ENCODE measurements around the gene PCDHGB3.

PCDHGB3 gene

DNA sequence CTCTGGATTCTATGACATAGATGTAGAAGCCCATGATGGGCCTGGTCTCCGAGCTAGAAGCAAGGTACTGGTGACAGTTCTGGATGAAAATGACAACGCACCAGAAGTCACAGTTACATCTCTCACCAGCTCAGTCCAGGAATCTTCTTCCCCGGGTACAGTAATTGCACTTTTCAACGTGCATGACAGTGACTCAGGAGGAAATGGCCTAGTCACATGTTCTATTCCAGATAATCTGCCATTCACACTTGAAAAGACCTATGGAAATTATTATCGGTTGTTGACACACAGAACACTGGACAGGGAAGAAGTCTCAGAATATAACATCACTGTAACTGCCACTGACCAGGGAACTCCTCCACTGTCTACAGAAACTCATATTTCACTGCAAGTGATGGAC, 13.9 kb upstream of the PCDHGB3 start:
- Histone ChIP-seq H4K20me1 (ENCODE audit: insufficient read depth) (no peaks in the 10 kb centered on the region), H3K79me2 (ENCODE audit: insufficient read depth, low read depth) (no peaks in the 10 kb centered on the region), H3K4me3 (IDR thresholded peaks at IDR 0.05; ENCODE audit: insufficient read depth, low read depth, low read length) (no peak overlapping the region), H3K9ac (no peak overlapping the region), H3K4me2 (no peak overlapping the region), H2AFZ (ENCODE audit: low read depth) (no peak overlapping the region), H3K27me3 (ENCODE audit: insufficient read depth, low read depth) (no peaks in the 10 kb centered on the region), H3K4me1 (ENCODE audit: low read depth, poor library complexity, severe bottlenecking) (no peaks in the 10 kb centered on the region), H3K36me3 (ENCODE audit: insufficient read depth) (no peaks in the 10 kb centered on the region), H3K27ac (no peak overlapping the region)
- TF ChIP-seq, protein P1, sequence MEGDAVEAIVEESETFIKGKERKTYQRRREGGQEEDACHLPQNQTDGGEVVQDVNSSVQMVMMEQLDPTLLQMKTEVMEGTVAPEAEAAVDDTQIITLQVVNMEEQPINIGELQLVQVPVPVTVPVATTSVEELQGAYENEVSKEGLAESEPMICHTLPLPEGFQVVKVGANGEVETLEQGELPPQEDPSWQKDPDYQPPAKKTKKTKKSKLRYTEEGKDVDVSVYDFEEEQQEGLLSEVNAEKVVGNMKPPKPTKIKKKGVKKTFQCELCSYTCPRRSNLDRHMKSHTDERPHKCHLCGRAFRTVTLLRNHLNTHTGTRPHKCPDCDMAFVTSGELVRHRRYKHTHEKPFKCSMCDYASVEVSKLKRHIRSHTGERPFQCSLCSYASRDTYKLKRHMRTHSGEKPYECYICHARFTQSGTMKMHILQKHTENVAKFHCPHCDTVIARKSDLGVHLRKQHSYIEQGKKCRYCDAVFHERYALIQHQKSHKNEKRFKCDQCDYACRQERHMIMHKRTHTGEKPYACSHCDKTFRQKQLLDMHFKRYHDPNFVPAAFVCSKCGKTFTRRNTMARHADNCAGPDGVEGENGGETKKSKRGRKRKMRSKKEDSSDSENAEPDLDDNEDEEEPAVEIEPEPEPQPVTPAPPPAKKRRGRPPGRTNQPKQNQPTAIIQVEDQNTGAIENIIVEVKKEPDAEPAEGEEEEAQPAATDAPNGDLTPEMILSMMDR (conservative IDR thresholded peaks at IDR 0.05; ENCODE audit: low read depth, low read length) = no peak

DNA sequence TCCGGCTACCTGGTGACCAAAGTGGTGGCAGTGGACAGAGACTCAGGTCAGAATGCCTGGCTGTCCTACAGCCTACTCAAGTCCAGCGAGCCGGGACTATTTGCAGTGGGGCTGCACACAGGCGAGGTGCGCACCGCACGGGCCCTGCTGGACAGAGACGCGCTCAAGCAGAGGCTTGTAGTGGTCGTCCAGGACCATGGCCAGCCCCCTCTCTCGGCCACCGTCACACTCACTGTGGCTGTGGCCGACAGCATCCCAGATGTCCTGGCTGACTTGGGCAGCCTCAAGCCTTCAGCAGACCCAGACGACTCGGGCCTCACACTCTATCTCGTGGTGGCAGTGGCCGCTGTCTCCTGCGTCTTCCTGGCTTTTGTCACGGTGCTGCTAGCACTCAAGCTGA, 13.1 kb upstream of the PCDHGB3 start:
- H4K20me1 ChIP-seq (ENCODE audit: insufficient read depth) = no peaks in the 10 kb centered on the region
- H3K27me3 ChIP-seq (ENCODE audit: insufficient read depth, low read depth) = no peaks in the 10 kb centered on the region
- H3K27ac ChIP-seq = no peak overlapping the region
- H3K79me2 ChIP-seq (ENCODE audit: insufficient read depth, low read depth) = no peaks in the 10 kb centered on the region
- no peak overlapping the region for H2AFZ ChIP-seq (ENCODE audit: low read depth)
- H3K4me2 ChIP-seq = no peak overlapping the region
- H3K9ac ChIP-seq = no peak overlapping the region
- H3K4me3 ChIP-seq (IDR thresholded peaks at IDR 0.05; ENCODE audit: insufficient read depth, low read depth, low read length) = no peak overlapping the region
- TF ChIP-seq, protein P1 (conservative IDR thresholded peaks at IDR 0.05; ENCODE audit: low read depth, low read length) = no peak
- H3K36me3 ChIP-seq (ENCODE audit: insufficient read depth) = no peaks in the 10 kb centered on the region
- H3K4me1 ChIP-seq (ENCODE audit: low read depth, poor library complexity, severe bottlenecking) = no peaks in the 10 kb centered on the region

DNA sequence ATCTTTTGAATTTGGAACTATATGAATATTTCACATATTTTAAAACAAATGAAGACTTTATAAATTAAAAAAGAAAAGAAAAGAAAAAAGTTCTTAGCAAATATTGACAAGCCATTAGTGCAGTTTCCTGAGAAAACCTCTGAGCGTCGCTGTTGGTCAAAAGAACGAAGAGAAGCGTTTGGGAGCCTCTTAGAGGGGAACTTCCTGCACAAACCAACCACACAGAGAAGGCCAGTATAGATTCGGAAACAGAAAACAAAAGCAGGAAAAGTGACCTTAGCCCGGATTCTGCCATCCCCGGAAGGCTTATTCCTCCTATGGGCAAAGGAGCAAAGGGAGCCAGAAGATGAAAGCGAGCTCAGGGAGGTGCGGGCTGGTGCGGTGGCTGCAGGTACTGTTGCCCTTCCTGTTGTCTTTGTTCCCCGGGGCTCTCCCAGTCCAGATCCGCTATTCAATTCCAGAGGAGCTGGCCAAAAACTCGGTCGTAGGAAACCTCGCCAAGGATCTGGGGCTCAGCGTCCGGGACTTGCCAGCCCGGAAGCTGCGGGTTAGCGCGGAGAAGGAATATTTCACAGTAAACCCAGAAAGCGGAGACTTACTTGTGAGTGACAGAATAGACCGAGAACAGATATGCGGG, 10.1 kb upstream of the PCDHGB3 start, which contains the start of gene PCDHGB2:
TSS of gene PCDHGB2 (plus strand) at position 205 of the 637 bp plus-strand sequence. CDS start at position 347, 142 bp downstream.
- Histone ChIP-seq H3K4me1 (ENCODE audit: low read depth, poor library complexity, severe bottlenecking) (no peaks in the 10 kb centered on the region), H3K4me3 (IDR thresholded peaks at IDR 0.05; ENCODE audit: insufficient read depth, low read depth, low read length) (no peak within 1 kb of the TSS), H2AFZ (ENCODE audit: low read depth) (no peak within 1 kb of the TSS), H3K79me2 (ENCODE audit: insufficient read depth, low read depth) (no peaks in the 10 kb centered on the region), H4K20me1 (ENCODE audit: insufficient read depth) (no peaks in the 10 kb centered on the region), H3K9ac (no peak within 1 kb of the TSS), H3K27ac (no peak within 1 kb of the TSS), H3K36me3 (ENCODE audit: insufficient read depth) (no peaks in the 10 kb centered on the region), H3K4me2 (no peak within 1 kb of the TSS), H3K27me3 (ENCODE audit: insufficient read depth, low read depth) (no peaks in the 10 kb centered on the region)
- TF ChIP-seq, protein P1 (conservative IDR thresholded peaks at IDR 0.05; ENCODE audit: low read depth, low read length) = no peak

DNA sequence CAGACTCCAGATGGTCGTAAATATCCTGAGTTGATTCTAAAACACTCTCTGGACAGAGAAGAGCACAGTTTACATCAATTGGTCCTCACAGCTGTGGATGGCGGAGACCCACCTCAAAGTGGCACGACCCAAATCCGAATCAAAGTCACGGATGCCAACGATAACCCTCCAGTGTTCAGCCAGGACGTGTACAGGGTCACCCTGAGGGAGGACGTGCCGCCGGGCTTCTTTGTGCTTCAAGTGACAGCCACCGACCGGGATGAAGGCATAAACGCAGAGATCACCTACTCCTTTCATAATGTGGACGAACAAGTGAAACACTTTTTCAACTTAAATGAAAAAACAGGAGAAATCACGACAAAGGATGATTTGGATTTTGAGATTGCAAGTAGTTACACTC, 9.4 kb upstream of the PCDHGB3 start:
- no peak overlapping the region for H3K4me2 ChIP-seq
- H3K9ac ChIP-seq = no peak overlapping the region
- no peaks in the 10 kb centered on the region for H3K27me3 ChIP-seq (ENCODE audit: insufficient read depth, low read depth)
- TF ChIP-seq, protein P1 (conservative IDR thresholded peaks at IDR 0.05; ENCODE audit: low read depth, low read length) = no peak
- no peak overlapping the region for H3K4me3 ChIP-seq (IDR thresholded peaks at IDR 0.05; ENCODE audit: insufficient read depth, low read depth, low read length)
- no peaks in the 10 kb centered on the region for H3K36me3 ChIP-seq (ENCODE audit: insufficient read depth)
- H3K79me2 ChIP-seq (ENCODE audit: insufficient read depth, low read depth) = no peaks in the 10 kb centered on the region
- H4K20me1 ChIP-seq (ENCODE audit: insufficient read depth) = no peaks in the 10 kb centered on the region
- no peak overlapping the region for H2AFZ ChIP-seq (ENCODE audit: low read depth)
- H3K27ac ChIP-seq = no peak overlapping the region
- no peaks in the 10 kb centered on the region for H3K4me1 ChIP-seq (ENCODE audit: low read depth, poor library complexity, severe bottlenecking)
